ENCODE data around the gene LYPD8. TPM values are rescaled to one million over a fixed set of nuclear protein-coding genes. Genes with fewer than 3 reads are reported as not detected.

The LYPD8 gene
- total RNA-seq, 2 donors from 2014 or later: not detected

DNA sequence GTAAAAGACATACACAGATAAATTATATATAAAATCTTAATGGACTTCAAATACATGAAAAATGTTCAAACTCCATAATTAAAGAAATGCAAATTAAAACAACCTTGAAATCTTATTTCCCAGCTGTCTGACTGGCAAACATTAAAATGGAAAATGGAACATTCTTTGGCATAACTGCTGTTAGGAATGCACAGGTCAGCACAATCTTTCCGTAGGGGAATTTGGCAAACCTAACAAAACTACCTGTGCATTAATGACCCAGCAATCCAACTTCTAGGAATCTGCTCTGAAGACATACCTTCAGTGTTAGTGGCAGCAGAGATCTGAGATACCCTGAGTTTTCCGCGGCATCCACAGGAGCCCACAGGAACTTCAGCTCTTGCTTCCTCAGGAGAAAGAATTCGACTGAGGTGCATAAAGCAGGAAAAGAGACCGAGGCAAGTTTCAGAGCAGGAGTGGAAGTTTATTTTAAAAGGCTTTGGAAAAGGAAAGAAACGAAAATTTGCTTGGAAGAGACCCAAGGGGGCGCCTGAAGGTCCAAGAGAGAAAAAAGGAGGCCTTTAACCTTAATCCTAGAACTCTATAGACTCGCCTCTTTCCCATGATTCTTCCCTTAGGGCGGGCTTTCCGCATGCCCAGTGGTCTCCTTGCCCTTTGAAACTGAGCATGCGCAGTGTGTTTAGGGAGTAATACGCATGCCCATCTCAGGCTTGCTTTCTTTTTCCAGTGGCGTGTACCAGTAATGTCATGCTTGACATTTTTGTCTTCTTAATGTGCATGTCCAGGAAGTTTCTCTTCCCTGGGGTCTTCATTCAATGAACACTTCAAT lies 24.8 kb downstream of the LYPD8 start:
- no peaks in the 10 kb centered on the region for H3K4me1 ChIP-seq (ENCODE audit: control insufficient read depth, insufficient read depth, low read length)
- no peak overlapping the region for H3K4me3 Mint-ChIP-seq
- no peaks in the 10 kb centered on the region for H3K36me3 Mint-ChIP-seq (ENCODE audit: low read depth)
- no peak overlapping the region for H3K4me3 ChIP-seq (ENCODE audit: low read length)
- TF ChIP-seq, protein P1, sequence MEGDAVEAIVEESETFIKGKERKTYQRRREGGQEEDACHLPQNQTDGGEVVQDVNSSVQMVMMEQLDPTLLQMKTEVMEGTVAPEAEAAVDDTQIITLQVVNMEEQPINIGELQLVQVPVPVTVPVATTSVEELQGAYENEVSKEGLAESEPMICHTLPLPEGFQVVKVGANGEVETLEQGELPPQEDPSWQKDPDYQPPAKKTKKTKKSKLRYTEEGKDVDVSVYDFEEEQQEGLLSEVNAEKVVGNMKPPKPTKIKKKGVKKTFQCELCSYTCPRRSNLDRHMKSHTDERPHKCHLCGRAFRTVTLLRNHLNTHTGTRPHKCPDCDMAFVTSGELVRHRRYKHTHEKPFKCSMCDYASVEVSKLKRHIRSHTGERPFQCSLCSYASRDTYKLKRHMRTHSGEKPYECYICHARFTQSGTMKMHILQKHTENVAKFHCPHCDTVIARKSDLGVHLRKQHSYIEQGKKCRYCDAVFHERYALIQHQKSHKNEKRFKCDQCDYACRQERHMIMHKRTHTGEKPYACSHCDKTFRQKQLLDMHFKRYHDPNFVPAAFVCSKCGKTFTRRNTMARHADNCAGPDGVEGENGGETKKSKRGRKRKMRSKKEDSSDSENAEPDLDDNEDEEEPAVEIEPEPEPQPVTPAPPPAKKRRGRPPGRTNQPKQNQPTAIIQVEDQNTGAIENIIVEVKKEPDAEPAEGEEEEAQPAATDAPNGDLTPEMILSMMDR (conservative IDR thresholded peaks at IDR 0.05): no peak
- peaks cover 72% of the 10 kb centered on the region for H3K9me3 ChIP-seq (ENCODE audit: control insufficient read depth, low read length)
- H3K27ac ChIP-seq (ENCODE audit: low read depth, low read length): no peak overlapping the region
- H3K4me1 Mint-ChIP-seq: no peaks in the 10 kb centered on the region
- no peak overlapping the region for H3K27ac Mint-ChIP-seq
- peaks cover 88% of the 10 kb centered on the region for H3K9me3 Mint-ChIP-seq
- H3K27me3 ChIP-seq (ENCODE audit: control insufficient read depth, insufficient read depth, low read length, poor library complexity, severe bottlenecking): no peaks in the 10 kb centered on the region
- DNase-seq: no peak
- no peaks in the 10 kb centered on the region for H3K27me3 Mint-ChIP-seq (ENCODE audit: insufficient read depth)
- WGBS, 2 experiments (ENCODE audit: insufficient coverage in 1 of 2, insufficient read length in 1 of 2): 65 to 69% methylated on average over 13 of the region's 13 CpGs
- H3K36me3 ChIP-seq (ENCODE audit: control insufficient read depth, insufficient read depth, low read length): no peaks in the 10 kb centered on the region
- no peak overlapping the region for H3K9ac ChIP-seq (ENCODE audit: extremely low read depth, low read length, poor library complexity, severe bottlenecking)

DNA sequence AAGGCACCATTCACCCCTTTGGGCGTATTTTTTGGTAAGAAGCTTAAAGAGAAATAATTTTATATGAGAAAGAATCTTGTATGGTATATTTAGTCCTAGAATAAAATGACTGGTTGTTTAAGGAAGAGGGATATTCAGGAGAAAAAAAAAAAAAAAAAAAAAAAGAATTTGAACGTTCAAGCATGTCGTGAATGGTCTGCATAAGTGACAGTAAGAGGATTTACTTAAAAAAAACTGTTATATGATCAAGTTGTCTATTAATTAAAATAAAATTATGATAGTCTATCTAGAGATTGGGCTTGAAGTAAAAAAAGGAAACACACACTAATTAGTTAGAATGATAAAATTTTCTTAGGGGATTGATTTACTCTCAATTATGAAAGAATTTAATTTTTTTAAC lies 41.3 kb downstream of the LYPD8 start:
- H3K36me3 Mint-ChIP-seq (ENCODE audit: low read depth): no peaks in the 10 kb centered on the region
- H3K4me1 Mint-ChIP-seq: no peaks in the 10 kb centered on the region
- no peaks in the 10 kb centered on the region for H3K27me3 ChIP-seq (ENCODE audit: control insufficient read depth, insufficient read depth, low read length, poor library complexity, severe bottlenecking)
- H3K4me1 ChIP-seq (ENCODE audit: control insufficient read depth, insufficient read depth, low read length): no peaks in the 10 kb centered on the region
- peak overlapping the region; percentile 15 for H3K4me3 ChIP-seq (ENCODE audit: low read length)
- no peak overlapping the region for H3K4me3 Mint-ChIP-seq
- H3K27me3 Mint-ChIP-seq (ENCODE audit: insufficient read depth): no peaks in the 10 kb centered on the region
- no peak for DNase-seq
- TF ChIP-seq, protein P1 (conservative IDR thresholded peaks at IDR 0.05): no peak
- WGBS, 2 experiments (ENCODE audit: insufficient coverage in 1 of 2, insufficient read length in 1 of 2): 65% methylated on average over 1 of the region's 3 CpGs; no CpG with 5 or more reads in 1 of the 2 experiments
- no peak overlapping the region for H3K27ac Mint-ChIP-seq
- H3K36me3 ChIP-seq (ENCODE audit: control insufficient read depth, insufficient read depth, low read length): no peaks in the 10 kb centered on the region
- no peak overlapping the region for H3K9ac ChIP-seq (ENCODE audit: extremely low read depth, low read length, poor library complexity, severe bottlenecking)
- peaks cover 92% of the 10 kb centered on the region for H3K9me3 ChIP-seq (ENCODE audit: control insufficient read depth, low read length)
- peaks cover 77% of the 10 kb centered on the region for H3K9me3 Mint-ChIP-seq
- no peak overlapping the region for H3K27ac ChIP-seq (ENCODE audit: low read depth, low read length)

DNA sequence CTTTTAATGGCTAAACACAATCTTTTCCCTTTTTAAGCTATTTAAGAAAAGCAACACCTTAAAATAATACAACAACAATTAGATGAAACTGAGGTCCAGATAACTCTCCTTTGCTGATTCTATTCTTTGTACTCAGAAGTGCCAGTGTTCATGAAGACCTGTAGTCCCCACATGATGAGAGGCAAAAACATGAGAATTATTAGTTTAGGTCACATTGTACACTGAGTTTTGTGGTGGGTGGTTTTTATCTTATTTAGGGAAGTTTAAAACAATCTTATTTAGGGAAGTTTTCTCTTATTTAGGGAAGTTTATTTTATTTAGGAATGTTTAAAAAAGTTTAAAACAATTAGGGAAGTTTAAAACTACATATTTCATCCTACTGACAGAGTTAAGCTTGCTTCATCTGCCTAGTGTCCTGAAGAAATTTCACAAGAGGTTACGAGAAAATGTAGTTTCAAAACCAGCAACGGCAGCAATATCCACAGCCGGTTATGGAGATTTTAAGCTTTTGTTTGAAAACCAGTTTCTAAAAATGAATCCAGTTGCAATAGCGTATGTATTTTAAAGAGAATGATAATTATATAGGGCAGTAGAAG lies 45.2 kb downstream of the LYPD8 start:
- Histone ChIP-seq H3K4me3 (ENCODE audit: low read length) (no peak overlapping the region), H3K9ac (ENCODE audit: extremely low read depth, low read length, poor library complexity, severe bottlenecking) (no peak overlapping the region), H3K4me1 (ENCODE audit: control insufficient read depth, insufficient read depth, low read length) (no peaks in the 10 kb centered on the region), H3K9me3 (ENCODE audit: control insufficient read depth, low read length) (peaks cover 95% of the 10 kb centered on the region), H3K27ac (ENCODE audit: low read depth, low read length) (no peak overlapping the region), H3K27me3 (ENCODE audit: control insufficient read depth, insufficient read depth, low read length, poor library complexity, severe bottlenecking) (no peaks in the 10 kb centered on the region), H3K36me3 (ENCODE audit: control insufficient read depth, insufficient read depth, low read length) (no peaks in the 10 kb centered on the region)
- Mint-ChIP-seq H3K27ac (no peak overlapping the region), H3K27me3 (ENCODE audit: insufficient read depth) (no peaks in the 10 kb centered on the region), H3K36me3 (ENCODE audit: low read depth) (peaks cover 1% of the 10 kb centered on the region), H3K4me3 (no peak overlapping the region), H3K4me1 (no peaks in the 10 kb centered on the region), H3K9me3 (peaks cover 43% of the 10 kb centered on the region)
- TF ChIP-seq, protein P1 (conservative IDR thresholded peaks at IDR 0.05): no peak
- DNase-seq: no peak
- 82 to 97% methylated on average over 3 to 4 of the region's 4 CpGs for WGBS, 2 experiments (ENCODE audit: insufficient coverage in 1 of 2, insufficient read length in 1 of 2)

Data from endodermal cell (in vitro differentiated cells).